NCI-H146 treated with DMSO at 0.1 percent for 48 hours (cell line): Measurements from ENCODE around the gene ADRB2.

Experiments
- DNase-seq: peaks from one replicate; lab custom pipeline; 2025; ENCODE audit not compliant: unreplicated experiment; lab: John Stamatoyannopoulos, UW

The ADRB2 gene

DNA sequence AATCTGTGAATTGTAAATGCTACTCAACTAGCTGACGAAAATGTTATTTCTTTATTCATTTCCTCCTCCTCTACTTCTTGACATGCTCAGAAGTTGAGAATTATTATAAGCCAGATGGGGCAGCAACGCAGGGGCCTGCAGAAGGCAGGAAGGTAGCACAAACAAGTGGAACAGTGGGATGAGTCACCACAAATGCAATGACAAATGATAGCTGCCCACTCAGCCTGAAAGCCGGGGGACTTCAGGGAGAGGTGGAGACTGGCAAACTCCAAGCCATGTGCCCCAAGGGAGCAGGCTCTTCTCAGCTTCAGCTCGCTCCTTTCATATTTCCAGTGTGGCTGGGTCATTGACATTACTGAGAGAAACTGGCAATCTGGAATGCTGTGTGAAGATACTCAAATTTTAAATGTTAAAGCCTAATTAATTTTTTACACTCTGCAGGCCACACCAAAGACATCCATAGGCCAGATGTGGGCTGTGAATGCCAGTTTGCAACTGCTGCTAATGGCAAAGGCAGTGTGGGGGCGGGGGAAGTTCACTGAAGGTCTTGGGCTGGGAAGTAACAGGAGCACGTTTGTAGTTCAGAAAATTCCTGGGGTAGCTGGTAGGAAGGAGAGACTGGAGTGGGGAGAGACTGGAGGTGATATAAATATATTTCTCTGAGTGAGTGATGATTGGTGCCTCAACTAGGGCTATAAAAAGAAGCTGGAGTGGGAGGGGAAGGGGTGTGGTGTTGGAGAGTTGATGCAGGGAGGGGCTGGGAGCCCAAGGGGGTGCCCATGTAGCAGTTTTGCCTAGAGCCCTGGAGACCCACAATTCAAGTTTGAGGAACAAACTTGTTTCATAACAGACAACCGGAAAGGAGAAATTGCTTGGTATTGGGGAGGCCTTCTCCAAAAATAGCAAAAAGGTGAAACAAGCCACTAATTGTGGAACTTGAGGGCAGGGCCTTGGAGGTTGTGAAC lies 20.8 kb upstream of the ADRB2 start:
- DNase-seq = no peak

GRCh38 chr5:148806520-148806931 lies 19.9 kb upstream of the ADRB2 start:
- no peak for DNase-seq

DNA sequence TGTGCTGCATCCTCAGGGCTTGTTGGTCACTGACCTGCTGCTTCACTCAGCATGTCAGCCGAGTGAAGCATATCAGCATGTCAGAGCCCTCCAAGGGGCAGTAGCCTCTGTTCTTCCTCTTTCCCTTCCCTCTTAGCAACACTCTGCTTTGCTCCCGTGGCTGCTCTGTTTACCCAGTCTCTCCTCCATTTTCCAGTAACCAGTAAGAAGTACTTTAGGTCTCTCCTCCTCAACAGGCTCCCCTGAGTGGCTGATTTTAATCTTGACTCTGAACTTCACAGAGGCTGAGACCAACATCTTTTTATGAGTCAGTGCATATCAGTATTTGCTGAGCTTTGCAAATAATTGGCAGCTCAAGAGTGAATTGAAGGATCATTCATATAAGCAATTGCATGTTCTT lies 18.6 kb upstream of the ADRB2 start:
- no peak for DNase-seq

GRCh38 chr5:148808864-148809642 lies 17.4 kb upstream of the ADRB2 start:
- no peak for DNase-seq

- DNase-seq = no peak
These were observed 16.5 kb upstream of the ADRB2 start for GRCh38 chr5:148809781-148810524.

- no peak for DNase-seq
These were observed 15.6 kb upstream of the ADRB2 start for GRCh38 chr5:148810823-148811222.

DNA sequence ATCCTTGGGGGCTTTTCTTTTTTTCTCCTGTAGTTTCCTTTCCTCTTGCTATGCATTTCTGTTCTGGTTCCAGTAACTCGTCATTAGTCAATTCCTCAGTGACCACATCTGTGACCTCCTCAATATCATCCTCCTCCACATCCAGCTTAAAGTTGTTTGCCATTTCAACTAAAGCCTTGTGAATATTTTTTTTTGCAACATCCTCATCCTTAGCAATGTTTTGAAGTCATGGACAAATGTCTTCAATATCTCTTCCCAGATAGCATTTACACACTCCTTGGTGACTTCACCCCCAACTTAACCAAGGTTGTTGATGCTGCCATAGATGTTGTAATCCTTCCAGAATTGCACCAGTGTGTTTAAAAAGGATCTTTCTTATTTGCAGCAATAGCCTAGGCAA lies 14.7 kb upstream of the ADRB2 start:
- no peak for DNase-seq

GRCh38 chr5:148815086-148815485 lies 11.3 kb upstream of the ADRB2 start:
- no peak for DNase-seq

DNA sequence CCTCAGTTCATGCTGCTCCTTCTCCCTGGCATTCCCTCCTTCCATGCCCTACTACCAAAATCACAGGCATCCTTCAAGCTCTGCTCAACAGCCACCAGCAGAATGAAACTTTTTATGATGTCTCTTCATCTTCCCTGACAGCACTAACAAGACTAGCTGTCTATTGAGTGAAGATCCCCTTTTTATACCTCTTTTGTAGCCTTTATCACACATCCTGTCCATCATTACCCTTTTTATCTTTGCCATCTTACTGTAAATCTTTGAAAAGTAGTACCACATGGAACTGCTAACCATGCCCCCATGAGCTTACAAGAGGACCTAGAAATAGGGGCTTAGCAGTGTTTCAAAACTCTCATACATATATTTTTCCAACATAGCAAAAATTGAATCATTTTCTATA lies 10.8 kb upstream of the ADRB2 start:
- DNase-seq = no peak

GRCh38 chr5:148816357-148816756 lies 10.1 kb upstream of the ADRB2 start:
- DNase-seq = no peak

GRCh38 chr5:148816782-148817181 lies 9.6 kb upstream of the ADRB2 start:
- no peak for DNase-seq

DNA sequence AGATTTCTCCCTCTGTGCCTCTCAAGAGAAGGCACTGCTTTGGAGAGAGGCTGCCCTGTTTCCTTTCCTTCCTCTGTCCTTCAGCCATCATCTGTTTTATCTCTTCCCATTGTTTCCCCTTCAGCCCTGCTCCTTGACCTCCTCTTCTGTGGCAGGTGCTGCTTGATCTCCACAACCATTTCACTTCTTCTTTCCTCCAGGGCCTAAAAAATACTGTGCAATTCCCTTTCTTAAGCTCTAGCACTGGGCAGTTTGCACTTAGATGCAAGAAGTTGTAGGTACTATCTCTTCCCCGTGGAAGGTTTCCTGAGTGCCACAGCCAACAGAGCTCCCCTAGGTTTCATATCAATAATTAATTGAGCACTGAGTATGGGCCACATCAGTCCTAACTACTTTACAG lies 8.8 kb upstream of the ADRB2 start:
- DNase-seq = no peak

DNA sequence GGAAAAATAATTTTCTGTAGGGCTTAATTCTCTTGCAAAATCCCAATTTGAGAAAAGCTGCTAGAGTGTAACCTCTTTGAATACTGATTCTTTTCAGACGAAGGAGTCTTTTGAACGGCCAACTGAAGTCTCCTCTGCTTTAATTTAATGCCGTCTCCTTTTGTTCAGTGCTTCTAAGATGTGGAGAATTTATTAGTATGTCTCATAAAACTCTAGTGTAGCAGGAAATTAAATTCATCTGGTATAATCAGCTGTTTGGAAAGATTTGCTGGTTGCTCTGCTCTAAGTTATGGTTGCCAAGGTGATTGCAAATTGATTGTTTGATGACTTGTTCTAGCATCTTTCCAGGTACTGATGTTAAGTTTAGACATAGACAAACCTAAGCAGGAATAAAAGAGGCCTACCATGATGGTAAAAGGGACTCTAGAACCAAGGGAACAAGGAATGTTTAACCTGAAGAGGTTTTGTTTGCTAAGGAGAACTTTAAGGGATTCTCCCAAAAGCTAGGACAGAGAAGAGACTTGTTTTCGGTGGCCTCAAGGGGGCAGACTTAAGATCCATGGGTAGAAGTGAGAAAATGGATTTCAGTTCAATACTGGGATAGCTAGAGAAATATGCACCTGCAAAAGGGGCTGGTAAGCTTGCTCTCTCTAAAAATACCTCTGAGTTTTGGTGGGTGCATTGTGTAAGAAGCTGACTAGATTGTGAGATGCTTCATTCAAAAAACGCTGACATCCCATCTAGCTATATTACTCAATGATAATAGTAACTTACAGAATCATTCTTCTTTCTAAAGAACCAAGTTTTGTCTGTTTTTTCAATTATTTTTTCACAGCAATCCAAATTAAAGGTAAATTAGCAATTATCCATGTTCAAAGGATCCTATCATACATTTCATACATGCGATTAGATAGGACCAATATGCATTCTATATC lies 5.7 kb upstream of the ADRB2 start:
- no peak for DNase-seq

DNA sequence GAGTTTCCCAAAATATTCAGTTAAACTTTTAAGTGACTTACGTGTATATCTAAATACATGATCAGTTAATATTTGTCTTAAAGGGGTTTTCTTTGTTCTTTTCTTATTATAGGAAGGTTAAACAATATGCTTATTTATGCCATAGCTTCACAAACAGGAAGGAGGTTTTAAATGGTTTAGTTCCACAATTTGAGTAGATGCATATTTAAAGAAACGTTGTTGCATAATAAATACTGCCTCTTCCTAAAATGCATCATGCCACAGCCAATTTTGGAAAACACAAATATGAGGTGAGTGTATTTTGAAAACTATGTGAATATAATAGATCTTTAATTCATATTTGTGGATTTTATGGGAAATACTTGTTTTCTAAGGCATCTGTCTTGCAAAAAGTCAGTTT lies 2.5 kb upstream of the ADRB2 start:
- no peak for DNase-seq

DNA sequence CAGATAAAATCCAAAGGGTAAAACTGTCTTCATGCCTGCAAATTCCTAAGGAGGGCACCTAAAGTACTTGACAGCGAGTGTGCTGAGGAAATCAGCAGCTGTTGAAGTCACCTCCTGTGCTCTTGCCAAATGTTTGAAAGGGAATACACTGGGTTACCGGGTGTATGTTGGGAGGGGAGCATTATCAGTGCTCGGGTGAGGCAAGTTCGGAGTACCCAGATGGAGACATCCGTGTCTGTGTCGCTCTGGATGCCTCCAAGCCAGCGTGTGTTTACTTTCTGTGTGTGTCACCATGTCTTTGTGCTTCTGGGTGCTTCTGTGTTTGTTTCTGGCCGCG lies 727 bp upstream of the ADRB2 start:
- no peak for DNase-seq

DNA sequence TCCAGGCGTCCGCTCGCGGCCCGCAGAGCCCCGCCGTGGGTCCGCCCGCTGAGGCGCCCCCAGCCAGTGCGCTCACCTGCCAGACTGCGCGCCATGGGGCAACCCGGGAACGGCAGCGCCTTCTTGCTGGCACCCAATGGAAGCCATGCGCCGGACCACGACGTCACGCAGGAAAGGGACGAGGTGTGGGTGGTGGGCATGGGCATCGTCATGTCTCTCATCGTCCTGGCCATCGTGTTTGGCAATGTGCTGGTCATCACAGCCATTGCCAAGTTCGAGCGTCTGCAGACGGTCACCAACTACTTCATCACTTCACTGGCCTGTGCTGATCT lies 294 bp downstream of the ADRB2 start:
- no peak for DNase-seq

- DNase-seq = no peak
These were observed 1.3 kb downstream of the ADRB2 start for GRCh38 chr5:148827723-148828122.

- DNase-seq = no peak
These were observed 2.3 kb downstream of the ADRB2 start for GRCh38 chr5:148828511-148829247.

GRCh38 chr5:148829248-148829594 lies 2.8 kb downstream of the ADRB2 start:
- DNase-seq = no peak

- DNase-seq = no peak
These were observed 3.3 kb downstream of the ADRB2 start for GRCh38 chr5:148829734-148830133.
